AG10803 (cell line): ENCODE results near the gene ABCB10.

ENCODE experiments used
- DNase-seq: peaks from one replicate; pipeline ENCODE4 v3.0.0; 2010; ENCODE audit warnings: low read depth
- H3K4me3 ChIP-seq: 2 replicates; pipeline ENCODE4 v1.5.1; 2011; ENCODE audit warnings: mild to moderate bottlenecking, low read length, control low read depth
- TF ChIP-seq, protein P1 (sequence below): conservative IDR thresholded peaks from 2 replicates; pipeline ENCODE4 v1.5.1; 2011; ENCODE audit warnings: mild to moderate bottlenecking, low read length, control low read depth, inconsistent platforms

The ABCB10 gene

DNA sequence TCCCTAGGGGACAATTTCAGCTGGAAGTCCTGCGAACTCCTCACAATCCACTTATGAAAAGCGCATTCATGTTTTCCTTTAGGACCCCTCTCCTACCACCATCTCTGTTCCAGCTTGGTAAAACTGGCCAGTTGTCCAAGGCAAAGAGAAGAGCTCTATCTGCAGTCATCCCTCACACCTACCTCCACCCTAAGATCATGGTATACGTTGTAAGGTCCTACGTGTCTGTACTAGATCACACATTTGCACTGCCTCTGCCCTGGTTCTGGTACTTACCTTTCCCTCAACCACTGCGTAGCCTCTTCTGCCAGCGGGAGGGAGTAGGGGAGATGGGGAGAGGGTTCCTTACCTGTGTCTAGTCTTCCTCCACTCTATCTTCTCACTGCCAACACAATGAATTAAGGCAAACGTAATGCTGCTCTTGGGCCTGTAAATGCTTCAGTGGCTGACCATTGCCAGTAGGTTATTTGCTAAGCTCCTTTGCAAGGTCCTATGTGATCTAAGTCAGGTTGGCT lies 49.6 kb downstream of the ABCB10 start:
- DNase-seq, result no peak
- TF ChIP-seq, protein P1, sequence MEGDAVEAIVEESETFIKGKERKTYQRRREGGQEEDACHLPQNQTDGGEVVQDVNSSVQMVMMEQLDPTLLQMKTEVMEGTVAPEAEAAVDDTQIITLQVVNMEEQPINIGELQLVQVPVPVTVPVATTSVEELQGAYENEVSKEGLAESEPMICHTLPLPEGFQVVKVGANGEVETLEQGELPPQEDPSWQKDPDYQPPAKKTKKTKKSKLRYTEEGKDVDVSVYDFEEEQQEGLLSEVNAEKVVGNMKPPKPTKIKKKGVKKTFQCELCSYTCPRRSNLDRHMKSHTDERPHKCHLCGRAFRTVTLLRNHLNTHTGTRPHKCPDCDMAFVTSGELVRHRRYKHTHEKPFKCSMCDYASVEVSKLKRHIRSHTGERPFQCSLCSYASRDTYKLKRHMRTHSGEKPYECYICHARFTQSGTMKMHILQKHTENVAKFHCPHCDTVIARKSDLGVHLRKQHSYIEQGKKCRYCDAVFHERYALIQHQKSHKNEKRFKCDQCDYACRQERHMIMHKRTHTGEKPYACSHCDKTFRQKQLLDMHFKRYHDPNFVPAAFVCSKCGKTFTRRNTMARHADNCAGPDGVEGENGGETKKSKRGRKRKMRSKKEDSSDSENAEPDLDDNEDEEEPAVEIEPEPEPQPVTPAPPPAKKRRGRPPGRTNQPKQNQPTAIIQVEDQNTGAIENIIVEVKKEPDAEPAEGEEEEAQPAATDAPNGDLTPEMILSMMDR, result no peak
- H3K4me3 ChIP-seq, result peak overlapping the region; percentile 93

DNA sequence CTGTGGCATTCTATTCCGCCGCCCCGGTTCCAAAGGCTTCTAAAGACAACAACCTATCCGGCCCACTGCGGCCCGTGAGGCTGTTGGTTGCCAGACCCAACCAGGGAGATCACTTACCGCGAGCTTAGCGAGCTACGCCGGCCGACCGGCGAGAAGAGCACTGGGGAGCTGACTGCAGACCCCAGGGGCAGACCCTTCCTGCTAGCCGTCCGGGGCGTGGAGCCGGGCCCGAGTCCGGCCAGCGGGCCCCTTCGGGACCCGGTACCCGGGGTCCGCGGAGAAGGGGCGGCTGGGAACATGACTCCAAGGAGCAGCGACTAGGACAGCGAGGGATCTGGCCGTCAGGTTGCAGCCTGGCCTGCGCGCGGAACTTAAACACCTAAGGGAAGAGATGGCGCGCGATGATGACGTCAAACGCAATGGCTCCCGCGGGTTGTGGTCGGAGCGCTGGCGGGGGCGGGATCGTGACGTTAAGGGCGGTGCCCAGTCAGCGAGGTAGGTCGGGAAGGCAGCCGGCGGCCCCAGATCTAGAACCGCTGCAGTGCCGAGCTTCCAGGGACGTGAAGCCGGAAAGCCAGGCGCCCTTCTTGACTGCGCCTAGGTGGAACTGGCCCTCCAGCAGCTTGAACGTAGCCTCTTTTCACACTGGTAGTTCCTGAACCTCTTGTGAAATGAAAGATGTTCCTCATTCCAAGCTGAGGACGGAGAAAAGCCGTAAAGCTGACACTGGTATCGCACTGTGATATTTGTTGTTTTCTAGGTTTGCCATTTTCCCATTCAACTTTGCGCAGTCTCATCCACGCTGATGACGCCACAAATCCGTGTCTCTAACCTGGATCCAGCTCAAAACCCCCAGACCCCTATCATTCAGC lies 50.3 kb downstream of the ABCB10 start, which contains the start of gene NUP133:
Gene NUP133 (minus strand): TSS at position 391 of the 872 bp plus-strand sequence. CDS start 92 bp downstream, at position 299.
- TF ChIP-seq, protein P1, result no peak
- DNase-seq, result peak; percentile 97
- peak within 1 kb of the TSS; percentile 93 for H3K4me3 ChIP-seq

DNA sequence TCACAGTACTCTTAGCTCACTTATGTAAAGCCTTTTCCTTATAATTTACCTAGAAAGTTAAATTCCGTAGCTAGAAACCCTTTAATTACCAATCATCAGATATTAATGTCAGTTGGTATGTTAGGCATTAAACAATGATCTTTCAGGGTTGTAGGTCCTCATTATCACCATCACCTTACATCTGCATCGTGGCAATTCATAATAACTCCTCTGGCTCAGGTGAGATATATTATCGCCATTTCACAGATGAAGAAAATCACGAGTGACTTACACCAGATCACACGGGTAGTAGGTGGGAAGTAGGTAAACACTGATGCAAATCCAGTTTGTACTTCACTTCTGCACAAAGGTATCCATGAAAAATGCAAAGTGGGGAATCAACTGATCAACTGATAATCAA lies 51.0 kb downstream of the ABCB10 start:
- H3K4me3 ChIP-seq, result peak overlapping the region; percentile 93
- DNase-seq, result no peak
- TF ChIP-seq, protein P1, result no peak

DNA sequence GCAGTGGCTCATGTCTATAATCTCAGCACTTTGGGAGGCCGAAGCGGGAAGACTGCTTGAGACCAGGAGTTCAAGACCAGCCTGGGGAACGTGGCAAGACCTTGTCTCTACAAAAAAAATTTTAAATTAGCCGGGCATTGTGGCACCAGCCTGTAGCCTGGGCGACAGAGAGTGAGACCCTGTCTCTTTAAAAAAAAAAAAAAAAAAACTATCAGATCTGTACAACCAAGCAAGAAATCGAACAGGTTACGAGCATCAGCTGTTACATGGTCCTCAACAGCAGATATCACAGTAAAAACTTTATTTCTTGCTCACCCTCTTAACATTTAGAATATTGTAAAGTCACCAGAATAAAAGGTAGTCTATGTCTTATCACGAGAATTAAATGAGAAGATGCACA lies 51.9 kb downstream of the ABCB10 start:
- no peak overlapping the region; the same call in 1 of the 2 replicates for H3K4me3 ChIP-seq
- DNase-seq, result no peak
- TF ChIP-seq, protein P1, result no peak

DNA sequence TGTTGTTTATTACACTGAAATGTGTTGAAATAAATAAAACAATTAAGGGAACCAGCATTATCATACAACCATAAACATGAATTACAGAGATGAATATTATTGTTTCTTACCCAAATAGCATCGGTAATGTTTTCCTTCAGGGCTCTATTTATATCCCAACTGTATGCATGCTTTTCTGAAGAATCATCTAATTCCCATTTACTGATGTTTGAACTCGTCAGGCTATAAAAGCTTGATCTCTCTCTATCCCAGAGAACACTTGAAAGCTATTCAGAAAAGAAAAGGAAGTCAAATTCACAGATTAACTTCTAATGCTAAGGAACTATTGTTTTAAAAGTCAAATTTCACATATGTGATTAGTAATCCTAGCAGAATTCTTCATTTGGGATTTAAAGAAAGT lies 62.7 kb downstream of the ABCB10 start:
- H3K4me3 ChIP-seq, result no peak overlapping the region
- no peak for DNase-seq
- TF ChIP-seq, protein P1, result no peak

DNA sequence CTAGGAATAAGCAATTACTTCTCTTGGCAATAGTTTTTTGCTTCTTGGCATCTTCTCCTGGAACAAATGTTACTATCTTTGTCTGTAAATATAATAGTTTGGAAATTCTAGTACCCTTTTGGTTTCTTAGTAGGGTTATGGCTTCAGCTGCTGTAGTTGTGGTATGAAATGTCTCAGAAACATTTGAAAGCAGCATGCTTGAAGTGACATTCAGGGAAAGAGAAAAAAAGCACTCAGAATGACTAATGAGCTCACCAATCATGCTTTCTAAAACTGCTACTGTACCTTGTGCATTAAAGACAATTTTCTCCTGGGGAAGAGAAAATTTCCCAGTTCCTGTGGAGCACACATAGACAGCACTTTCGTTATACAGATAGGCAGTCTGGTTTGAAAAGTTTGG lies 71.3 kb downstream of the ABCB10 start:
- no peak for DNase-seq
- TF ChIP-seq, protein P1, result no peak
- H3K4me3 ChIP-seq, result no peak overlapping the region

DNA sequence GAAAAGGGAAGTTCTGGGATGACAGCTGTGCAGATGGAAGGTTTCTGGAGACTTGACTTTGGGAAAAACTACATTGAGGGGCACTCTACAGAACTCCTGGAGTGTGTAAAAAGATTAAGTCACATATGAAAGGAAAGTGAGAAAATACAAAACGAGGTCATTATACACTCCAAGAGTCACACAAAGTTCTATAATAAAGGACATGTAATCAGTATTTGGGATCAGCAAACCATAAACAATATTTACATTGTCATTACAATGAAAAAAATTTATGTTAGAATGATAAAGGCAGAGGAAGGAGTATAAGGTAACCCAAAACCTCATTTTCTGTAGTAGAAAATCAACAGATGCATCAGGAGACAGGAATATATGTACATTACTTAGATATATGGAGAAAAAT lies 73.2 kb downstream of the ABCB10 start:
- DNase-seq, result no peak
- TF ChIP-seq, protein P1, result no peak

More for the DNA sequence above, 73.2 kb downstream of the ABCB10 start:
- H3K4me3 ChIP-seq, result no peak overlapping the region
